Hepatocyte (in vitro differentiated cells): ENCODE results near the gene THUMPD3. TPM values are rescaled to one million over a fixed set of nuclear protein-coding genes. Genes with fewer than 3 reads are reported as not detected.
A peak's percentile ranks its signal among the peaks of the same experiment; 100 is the strongest.

Experiments used
- DNase-seq: peaks from one replicate; pipeline ENCODE4 v3.0.0-alpha.2; 2016; ENCODE audit warnings: low spot score
- H2AFZ ChIP-seq: fragments of 200-600 bp; sonication (generic); 2 replicates; pipeline ENCODE4 v1.6.0; 2016; ENCODE audit warnings: antibody characterized with exemption, mild to moderate bottlenecking
- H3K27ac ChIP-seq: fragments of 200-600 bp; sonication (generic); 2 replicates; pipeline ENCODE4 v1.5.1; 2016; ENCODE audit warnings: mild to moderate bottlenecking
- H3K27me3 ChIP-seq: fragments of 200-600 bp; sonication (generic); 2 replicates; pipeline ENCODE4 v1.6.1; 2016
- H3K36me3 ChIP-seq: fragments of 200-600 bp; sonication (generic); replicated peaks from 2 replicates; pipeline ENCODE4 v1.5.1; 2016; ENCODE audit warnings: low read depth; ENCODE audit not compliant: insufficient read depth
- H3K4me1 ChIP-seq: fragments of 200-600 bp; sonication (generic); 2 replicates; pipeline ENCODE4 v1.5.1; 2016; ENCODE audit warnings: mild to moderate bottlenecking, moderate library complexity; ENCODE audit not compliant: insufficient read depth
- H3K4me2 ChIP-seq: fragments of 200-600 bp; sonication (generic); 2 replicates; pipeline ENCODE4 v1.6.0; 2016
- H3K4me3 ChIP-seq: fragments of 200-600 bp; sonication (generic); 2 replicates; pipeline ENCODE4 v1.5.1; 2016; ENCODE audit warnings: mild to moderate bottlenecking
- H3K79me2 ChIP-seq: fragments of 200-600 bp; sonication (generic); 2 replicates; pipeline ENCODE4 v1.6.0; 2017; ENCODE audit warnings: mild to moderate bottlenecking
- H3K9me2 ChIP-seq: fragments of 200-600 bp; sonication (generic); replicated peaks from 2 replicates; pipeline ENCODE4 v1.6.0; 2017; ENCODE audit warnings: mild to moderate bottlenecking; ENCODE audit not compliant: insufficient read depth
- H3K9me3 ChIP-seq: fragments of 200-600 bp; sonication (generic); 2 replicates; pipeline ENCODE4 v1.5.1; 2016; ENCODE audit warnings: low read depth, mild to moderate bottlenecking
- H4K20me1 ChIP-seq: fragments of 200-600 bp; sonication (generic); 2 replicates; pipeline ENCODE4 v1.6.0; 2016; ENCODE audit warnings: mild to moderate bottlenecking; ENCODE audit not compliant: insufficient read depth, poor library complexity, severe bottlenecking
- CTCF ChIP-seq: fragments of 200-600 bp; sonication (generic); IDR thresholded peaks from 2 replicates; pipeline ENCODE4 v1.5.1; 2016; ENCODE audit warnings: antibody characterized with exemption, mild to moderate bottlenecking; ENCODE audit not compliant: poor library complexity
- EZH2 ChIP-seq: fragments of 200-600 bp; sonication (generic); IDR thresholded peaks from 2 replicates; pipeline ENCODE4 v1.6.1; 2016; ENCODE audit warnings: antibody characterized with exemption, mild to moderate bottlenecking, borderline replicate concordance
- EZH2phosphoT487 ChIP-seq: fragments of 200-600 bp; sonication (generic); IDR thresholded peaks from one replicate; pipeline ENCODE4 v1.6.1; 2018; ENCODE audit warnings: antibody characterized with exemption, mild to moderate bottlenecking, low read depth, moderate library complexity; ENCODE audit not compliant: unreplicated experiment, severe bottlenecking
- WGBS: methylation state at CpG from one replicate; pipeline ENCODE4 v1.1.6; 2016; ENCODE audit warnings: low lambda C conversion rate; ENCODE audit errors: missing lambda C conversion rate; 5-methylcytosine and 5-hydroxymethylcytosine counted together
- polyA plus RNA-seq: library from polyadenylated mRNA; unstranded; fragments of >200 nt; fragmentation: Nextera tagmentation; extraction: Ambion mirVana; gene quantifications from 2 replicates; pipeline ENCODE4 v1.2.1, GENCODE V29; 2016
- total RNA-seq: library from RNA; depleted of rRNA; stranded (reverse); fragments of >200 nt; gene quantifications from 2 replicates; pipeline ENCODE4 v1.2.3, GENCODE V29; 2014

THUMPD3 gene
- total and polyA plus RNA-seq, 2 experiments from 2014 or later = 17.3 to 22.7 TPM

- TF ChIP-seq EZH2 = no peak
- no peak for TF ChIP-seq EZH2phosphoT487
- no peak for TF ChIP-seq CTCF
- Histone ChIP-seq H3K79me2 (peaks cover 86% of the 10 kb centered on the region), H3K4me2 (no peak overlapping the region), H3K36me3 (no peaks in the 10 kb centered on the region), H3K4me1 (peaks cover 30% of the 10 kb centered on the region), H4K20me1 (peaks cover 59% of the 10 kb centered on the region), H3K4me3 (no peak overlapping the region), H3K9me2 (no peaks in the 10 kb centered on the region), H2AFZ (no peak overlapping the region), H3K27me3 (no peaks in the 10 kb centered on the region), H3K27ac (no peak overlapping the region), H3K9me3 (no peaks in the 10 kb centered on the region)
- WGBS = 64% methylated on average over 1 of the region's 1 CpG
- DNase-seq = no peak
Measured at GRCh38 chr3:9392041-9392440, 29.2 kb downstream of the THUMPD3 start.

- Histone ChIP-seq H3K27ac (peak overlapping the region; percentile 99), H3K9me2 (no peaks in the 10 kb centered on the region), H3K79me2 (peaks cover 83% of the 10 kb centered on the region), H3K36me3 (no peaks in the 10 kb centered on the region), H3K4me2 (peak overlapping the region; percentile 88), H3K4me1 (peaks cover 39% of the 10 kb centered on the region), H4K20me1 (peaks cover 69% of the 10 kb centered on the region), H3K4me3 (peak overlapping the region; percentile 38), H3K27me3 (no peaks in the 10 kb centered on the region), H2AFZ (no peak overlapping the region), H3K9me3 (no peaks in the 10 kb centered on the region)
- TF ChIP-seq EZH2 (no peak), EZH2phosphoT487 (no peak), CTCF (no peak)
- 9% methylated on average over 15 of the region's 15 CpGs for WGBS
- peak; percentile 10 for DNase-seq
Measured at GRCh38 chr3:9395570-9396300, 32.9 kb downstream of the THUMPD3 start.

- H3K9me3 ChIP-seq = no peaks in the 10 kb centered on the region
- H3K4me3 ChIP-seq = peak overlapping the region; percentile 38
- DNase-seq = peak; percentile 97
- peaks cover 69% of the 10 kb centered on the region for H4K20me1 ChIP-seq
- peak overlapping the region; percentile 99 for H3K27ac ChIP-seq
- no peak overlapping the region for H2AFZ ChIP-seq
- peaks cover 83% of the 10 kb centered on the region for H3K79me2 ChIP-seq
- H3K4me2 ChIP-seq = peak overlapping the region; percentile 88
- TF ChIP-seq EZH2 (no peak), CTCF (no peak), EZH2phosphoT487 (no peak)
- peaks cover 44% of the 10 kb centered on the region for H3K4me1 ChIP-seq
- H3K9me2 ChIP-seq = no peaks in the 10 kb centered on the region
- 2% methylated on average over 18 of the region's 25 CpGs for WGBS
- H3K27me3 ChIP-seq = no peaks in the 10 kb centered on the region
- H3K36me3 ChIP-seq = no peaks in the 10 kb centered on the region
Measured at GRCh38 chr3:9396301-9396631, 33.4 kb downstream of the THUMPD3 start.
